ENCODE measurements around the gene ATP1A1. TPM values are rescaled to one million over a fixed set of nuclear protein-coding genes. Genes with fewer than 3 reads are reported as not detected.

Gene ATP1A1
- total and polyA plus RNA-seq, 12 donors, result 73.6 to 624 (median 203) TPM

- Histone ChIP-seq H3K4me1 (peaks cover 0 to 25% (median 12%) of the 10 kb centered on the region in 9 donors), H3K27ac (no peak overlapping the region), H3K9me3 (peaks cover 0 to 8% (median 0%) of the 10 kb centered on the region in 11 donors), H3K4me3 (no peak overlapping the region), H3K36me3 (no peaks in the 10 kb centered on the region), H3K27me3 (no peaks in the 10 kb centered on the region)
- no peak for TF ChIP-seq CTCF (IDR thresholded peaks at IDR 0.05)
- no peak for ATAC-seq
- intact Hi-C loops (cut with DNase I), result loop anchor here in 3 of 10 donors (2.0 to 5.0 kb wide), 2 partner anchors 43 to 45 kb away; no protein-coding TSS in a partner anchor
- DNase-seq, result no peak
- 76 to 86% methylated on average over 7 of the region's 7 CpGs for WGBS, 2 donors
Observed at GRCh38 chr1:116431870-116432500, 58.9 kb downstream of the ATP1A1 start.

GRCh38 chr1:116432655-116433265, 59.7 kb downstream of the ATP1A1 start:
- no peaks in the 10 kb centered on the region for H3K36me3 ChIP-seq
- DNase-seq (no peak), ATAC-seq (no peak)
- peaks cover 0 to 8% (median 0%) of the 10 kb centered on the region in 11 donors for H3K9me3 ChIP-seq
- intact Hi-C loops (cut with DNase I), result loop anchor here in 4 of 10 donors (1.0 to 5.0 kb wide), 4 partner anchors 16 to 45 kb away; no protein-coding TSS in a partner anchor
- no peak for TF ChIP-seq CTCF (IDR thresholded peaks at IDR 0.05)
- H3K4me3 ChIP-seq, result no peak overlapping the region
- H3K27me3 ChIP-seq, result no peaks in the 10 kb centered on the region
- 50 to 63% methylated on average over 3 of the region's 3 CpGs for WGBS, 2 donors
- H3K4me1 ChIP-seq, result peaks cover 0 to 25% (median 12%) of the 10 kb centered on the region in 9 donors
- peak overlapping the region in 8 of 10 donors; percentile 31 to 86 (median 76) for H3K27ac ChIP-seq

- no peaks in the 10 kb centered on the region for H3K36me3 ChIP-seq
- no peak overlapping the region for H3K4me3 ChIP-seq
- peaks cover 0 to 25% (median 12%) of the 10 kb centered on the region in 9 donors for H3K4me1 ChIP-seq
- H3K27ac ChIP-seq, result peak overlapping the region; percentile 23 to 86 (median 74)
- peak; percentile 82 to 95 (median 88) for ATAC-seq
- intact Hi-C loops (cut with DNase I), result loop anchor here in 4 of 10 donors (1.0 to 5.0 kb wide), 4 partner anchors 17 to 44 kb away; no protein-coding TSS in a partner anchor
- H3K27me3 ChIP-seq, result no peaks in the 10 kb centered on the region
- WGBS, 2 donors, result 40 to 53% methylated on average over 13 of the region's 13 CpGs
- H3K9me3 ChIP-seq, result peaks cover 0 to 8% (median 0%) of the 10 kb centered on the region in 11 donors
- no peak for TF ChIP-seq CTCF (IDR thresholded peaks at IDR 0.05)
- peak; percentile 66 to 69 for DNase-seq
Observed at GRCh38 chr1:116433275-116434257, 60.5 kb downstream of the ATP1A1 start.

GRCh38 chr1:116434849-116435248, 61.8 kb downstream of the ATP1A1 start:
- DNase-seq, result no peak
- intact Hi-C loops (cut with DNase I), result loop anchor here in 2 of 10 donors (5.0 kb wide), 1 partner anchor 42 kb away; no protein-coding TSS in a partner anchor
- no peak for ATAC-seq
- Histone ChIP-seq H3K27ac (no peak overlapping the region), H3K36me3 (no peaks in the 10 kb centered on the region), H3K4me3 (no peak overlapping the region), H3K27me3 (no peaks in the 10 kb centered on the region), H3K4me1 (peaks cover 0 to 20% (median 8%) of the 10 kb centered on the region in 9 donors), H3K9me3 (peaks cover 0 to 8% (median 0%) of the 10 kb centered on the region in 11 donors)
- no peak for TF ChIP-seq CTCF (IDR thresholded peaks at IDR 0.05)
- 93 to 98% methylated on average over 3 of the region's 3 CpGs for WGBS, 2 donors
